ENCODE results near the gene DYNC2H1.

DYNC2H1 gene

GRCh38 chr11:103108933-103109817, at the start of gene DYNC2H1:
TSS of gene DYNC2H1 (plus strand) at chr11:103109426. CDS start at chr11:103109575, 149 bp downstream.
- peak within 1 kb of the TSS; percentile 91 for H2AFZ ChIP-seq
- H3K36me3 ChIP-seq (ENCODE audit: control insufficient read depth, insufficient read depth, low read length): no peaks in the 10 kb centered on the region
- peak within 1 kb of the TSS; percentile 59 for H3K27ac ChIP-seq
- peak within 1 kb of the TSS; percentile 94 for H3K4me2 ChIP-seq (ENCODE audit: low read length)
- no peaks in the 10 kb centered on the region for H3K27me3 ChIP-seq (ENCODE audit: control insufficient read depth, insufficient read depth, low read length)
- H3K9ac ChIP-seq: peak within 1 kb of the TSS; percentile 28
- TF ChIP-seq CTCF (IDR thresholded peaks at IDR 0.05): peak; percentile 47
- no peaks in the 10 kb centered on the region for H3K9me3 ChIP-seq (ENCODE audit: control insufficient read depth, low read length)
- H3K79me2 ChIP-seq: no peaks in the 10 kb centered on the region
- no peaks in the 10 kb centered on the region for H3K4me1 ChIP-seq
- peak within 1 kb of the TSS; percentile 84 for H3K4me3 ChIP-seq (ENCODE audit: low read depth, low read length)

GRCh38 chr11:103061656-103062055, 47.6 kb upstream of the DYNC2H1 start:
- Histone ChIP-seq H3K9ac (no peak overlapping the region), H3K4me2 (ENCODE audit: low read length) (no peak overlapping the region), H3K36me3 (ENCODE audit: control insufficient read depth, insufficient read depth, low read length) (no peaks in the 10 kb centered on the region)

GRCh38 chr11:103067118-103067517, 42.1 kb upstream of the DYNC2H1 start:
- Histone ChIP-seq H3K36me3 (ENCODE audit: control insufficient read depth, insufficient read depth, low read length) (no peaks in the 10 kb centered on the region), H2AFZ (no peak overlapping the region), H3K27me3 (ENCODE audit: control insufficient read depth, insufficient read depth, low read length) (no peaks in the 10 kb centered on the region), H3K4me1 (no peaks in the 10 kb centered on the region), H3K9me3 (ENCODE audit: control insufficient read depth, low read length) (no peaks in the 10 kb centered on the region), H3K9ac (no peak overlapping the region), H3K27ac (no peak overlapping the region), H3K4me2 (ENCODE audit: low read length) (no peak overlapping the region), H3K79me2 (peaks cover 2% of the 10 kb centered on the region), H3K4me3 (ENCODE audit: low read depth, low read length) (no peak overlapping the region)
- TF ChIP-seq CTCF (IDR thresholded peaks at IDR 0.05): no peak

More at GRCh38 chr11:103061656-103062055, 47.6 kb upstream of the DYNC2H1 start:
- no peak overlapping the region for H2AFZ ChIP-seq
- no peak overlapping the region for H3K27ac ChIP-seq
- no peak for TF ChIP-seq CTCF (IDR thresholded peaks at IDR 0.05)
- no peak overlapping the region for H3K4me3 ChIP-seq (ENCODE audit: low read depth, low read length)
- H3K9me3 ChIP-seq (ENCODE audit: control insufficient read depth, low read length): no peaks in the 10 kb centered on the region
- H3K79me2 ChIP-seq: no peaks in the 10 kb centered on the region
- no peaks in the 10 kb centered on the region for H3K4me1 ChIP-seq
- H3K27me3 ChIP-seq (ENCODE audit: control insufficient read depth, insufficient read depth, low read length): no peaks in the 10 kb centered on the region

- H3K27ac ChIP-seq: no peak overlapping the region
- H3K79me2 ChIP-seq: peaks cover 5% of the 10 kb centered on the region
- no peak overlapping the region for H2AFZ ChIP-seq
- no peaks in the 10 kb centered on the region for H3K9me3 ChIP-seq (ENCODE audit: control insufficient read depth, low read length)
- no peaks in the 10 kb centered on the region for H3K36me3 ChIP-seq (ENCODE audit: control insufficient read depth, insufficient read depth, low read length)
- H3K4me1 ChIP-seq: no peaks in the 10 kb centered on the region
- no peak overlapping the region for H3K4me3 ChIP-seq (ENCODE audit: low read depth, low read length)
- no peak for TF ChIP-seq CTCF (IDR thresholded peaks at IDR 0.05)
- H3K27me3 ChIP-seq (ENCODE audit: control insufficient read depth, insufficient read depth, low read length): no peaks in the 10 kb centered on the region
- H3K9ac ChIP-seq: no peak overlapping the region
- no peak overlapping the region for H3K4me2 ChIP-seq (ENCODE audit: low read length)
Observed at GRCh38 chr11:103069367-103069766, 39.9 kb upstream of the DYNC2H1 start.

Data from parathyroid adenoma (tissue), 2 donors.